Measurements from ENCODE around the gene UAP1L1. TPM values are rescaled to one million over a fixed set of nuclear protein-coding genes. Genes with fewer than 3 reads are reported as not detected.

The UAP1L1 gene
- total RNA-seq, 1 experiment from 2014 or later = 6.6 TPM

DNA sequence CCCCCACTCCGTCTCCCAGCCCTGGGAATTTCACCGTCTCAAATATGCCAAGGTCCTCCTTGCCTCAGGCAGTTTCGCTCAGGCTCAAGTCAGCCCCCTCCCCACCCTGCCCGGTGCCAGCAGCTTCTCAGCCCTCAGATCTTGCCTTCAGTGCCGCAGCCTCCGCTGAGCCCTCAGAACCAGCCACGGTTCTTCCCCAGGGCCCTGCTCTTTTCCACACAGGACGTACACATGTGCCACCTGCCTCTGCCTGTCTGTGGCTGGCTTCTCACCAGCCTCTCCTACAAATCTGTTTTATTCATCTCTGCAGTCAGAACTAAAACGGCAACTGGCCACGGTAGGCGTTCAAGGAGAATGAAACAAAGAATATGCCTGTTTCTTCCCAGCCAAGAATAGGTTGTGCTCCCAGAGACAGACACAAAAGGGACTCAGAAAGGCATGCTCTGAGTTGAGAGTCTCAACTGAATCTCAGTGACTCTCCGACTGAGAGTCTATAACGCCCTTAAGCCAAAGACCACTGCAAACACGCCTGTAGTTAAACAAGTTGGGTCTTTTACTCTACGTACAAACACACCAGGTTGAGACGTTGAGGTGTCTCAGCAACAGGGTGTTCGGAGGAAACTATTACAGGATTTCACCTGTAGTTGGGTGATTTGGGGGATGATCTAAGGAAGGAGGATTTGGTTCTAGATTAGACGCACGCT lies 51.0 kb downstream of the UAP1L1 start:
- H4K20me1 ChIP-seq (ENCODE audit: control insufficient read depth, insufficient read depth, insufficient read length) = no peaks in the 10 kb centered on the region
- peaks cover 14 to 17% of the 10 kb centered on the region in 2 experiments for H3K4me1 Mint-ChIP-seq
- no peaks in the 10 kb centered on the region for H3K79me2 ChIP-seq (ENCODE audit: insufficient read depth, low read length)
- H3K27ac ChIP-seq (ENCODE audit: insufficient read length, low read depth, low read length) = no peak overlapping the region
- H3K9ac ChIP-seq (ENCODE audit: extremely low read depth, insufficient read length, low read length) = no peak overlapping the region
- no peak overlapping the region for H2AK5ac ChIP-seq (ENCODE audit: insufficient read length, low read length)
- H3K14ac ChIP-seq (ENCODE audit: insufficient read depth, low read length) = no peak overlapping the region
- no peaks in the 10 kb centered on the region for H3K79me1 ChIP-seq (ENCODE audit: insufficient read depth, low read depth, low read length, poor library complexity, severe bottlenecking)
- H4K5ac ChIP-seq (ENCODE audit: insufficient read length, low read depth, low read length) = no peak overlapping the region
- no peak overlapping the region for H3K56ac ChIP-seq (ENCODE audit: insufficient read length, low read depth, low read length)
- no peak overlapping the region for H3K4ac ChIP-seq (ENCODE audit: low read depth, low read length)
- peak overlapping the region; percentile 71 for H3K4me2 ChIP-seq (ENCODE audit: insufficient read depth, insufficient read length, low read length)
- H2BK5ac ChIP-seq (ENCODE audit: insufficient read length, low read length) = no peak overlapping the region
- no peak overlapping the region for H2BK120ac ChIP-seq (ENCODE audit: low read depth, low read length, poor library complexity, severe bottlenecking)
- H2BK15ac ChIP-seq (ENCODE audit: low read depth, low read length) = no peak overlapping the region
- H3K23me2 ChIP-seq (ENCODE audit: insufficient read length, low read depth, low read length, poor library complexity, severe bottlenecking) = peaks cover 4% of the 10 kb centered on the region
- no peaks in the 10 kb centered on the region; a peak in 1 of 7 replicates for H3K36me3 Mint-ChIP-seq (ENCODE audit: insufficient read depth in 1 of 3, low read depth in 3 of 3)
- no peak overlapping the region for H3K18ac ChIP-seq (ENCODE audit: insufficient read length, low read depth, low read length)
- H3K9me3 ChIP-seq (ENCODE audit: control insufficient read depth, low read depth, low read length) = no peaks in the 10 kb centered on the region
- peak overlapping the region; percentile 76 to 81 for H3K4me3 Mint-ChIP-seq
- no peak overlapping the region for H2BK12ac ChIP-seq (ENCODE audit: insufficient read length, low read depth, low read length)
- H3K23ac ChIP-seq (ENCODE audit: insufficient read length, low read depth, low read length) = no peak overlapping the region
- no peak overlapping the region for H3T11ph ChIP-seq (ENCODE audit: low read length)
- no peak overlapping the region for H2BK20ac ChIP-seq (ENCODE audit: low read depth, low read length, poor library complexity, severe bottlenecking)
- H3K4me1 ChIP-seq (ENCODE audit: insufficient read depth, low read length) = no peaks in the 10 kb centered on the region
- no peak overlapping the region for H4K91ac ChIP-seq (ENCODE audit: insufficient read length, low read depth, low read length)
- H3K27me3 Mint-ChIP-seq (ENCODE audit: low read depth) = peaks cover 34% of the 10 kb centered on the region
- TF ChIP-seq, protein P1, sequence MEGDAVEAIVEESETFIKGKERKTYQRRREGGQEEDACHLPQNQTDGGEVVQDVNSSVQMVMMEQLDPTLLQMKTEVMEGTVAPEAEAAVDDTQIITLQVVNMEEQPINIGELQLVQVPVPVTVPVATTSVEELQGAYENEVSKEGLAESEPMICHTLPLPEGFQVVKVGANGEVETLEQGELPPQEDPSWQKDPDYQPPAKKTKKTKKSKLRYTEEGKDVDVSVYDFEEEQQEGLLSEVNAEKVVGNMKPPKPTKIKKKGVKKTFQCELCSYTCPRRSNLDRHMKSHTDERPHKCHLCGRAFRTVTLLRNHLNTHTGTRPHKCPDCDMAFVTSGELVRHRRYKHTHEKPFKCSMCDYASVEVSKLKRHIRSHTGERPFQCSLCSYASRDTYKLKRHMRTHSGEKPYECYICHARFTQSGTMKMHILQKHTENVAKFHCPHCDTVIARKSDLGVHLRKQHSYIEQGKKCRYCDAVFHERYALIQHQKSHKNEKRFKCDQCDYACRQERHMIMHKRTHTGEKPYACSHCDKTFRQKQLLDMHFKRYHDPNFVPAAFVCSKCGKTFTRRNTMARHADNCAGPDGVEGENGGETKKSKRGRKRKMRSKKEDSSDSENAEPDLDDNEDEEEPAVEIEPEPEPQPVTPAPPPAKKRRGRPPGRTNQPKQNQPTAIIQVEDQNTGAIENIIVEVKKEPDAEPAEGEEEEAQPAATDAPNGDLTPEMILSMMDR (conservative IDR thresholded peaks at IDR 0.05) = no peak
- WGBS (ENCODE audit: extremely low coverage, insufficient read length, low lambda C conversion rate) = no CpG with 5 or more reads among the region's 19 CpGs
- H3K9me3 Mint-ChIP-seq = no peaks in the 10 kb centered on the region
- no peaks in the 10 kb centered on the region for H3K27me3 ChIP-seq (ENCODE audit: insufficient read depth, low read length)
- H4K8ac ChIP-seq (replicated peaks; ENCODE audit: insufficient read length, low read depth, low read length) = no peak overlapping the region
- no peak for DNase-seq
- H2AFZ ChIP-seq (ENCODE audit: low read length) = no peak overlapping the region
- H3K27ac Mint-ChIP-seq = no peak overlapping the region

Data from H9 (cell line).